Ovary (tissue), 3 donors: ENCODE measurements around the gene RAP2A.

ENCODE experiments used
- EP300 ChIP-seq: sonication (generic); formaldehyde crosslinking; IDR thresholded peaks from one replicate; pipeline ENCODE4 v1.6.1; 2017; ENCODE audit warnings: antibody characterized with exemption
- TF ChIP-seq, protein P1 (sequence below), 3 donors: fragments of 450-650 bp in 2 of 3; fragments of 200-600 bp in 1 of 3; IDR thresholded peaks; one replicate each; pipeline versions ENCODE4 v1.5.1 to v1.8.0; 2016 to 2022; ENCODE audit warnings: antibody characterized with exemption in 3 of 3, mild to moderate bottlenecking in 1 of 3
- donor health status: DM: no; HTN: no; CAD: no.

DNA sequence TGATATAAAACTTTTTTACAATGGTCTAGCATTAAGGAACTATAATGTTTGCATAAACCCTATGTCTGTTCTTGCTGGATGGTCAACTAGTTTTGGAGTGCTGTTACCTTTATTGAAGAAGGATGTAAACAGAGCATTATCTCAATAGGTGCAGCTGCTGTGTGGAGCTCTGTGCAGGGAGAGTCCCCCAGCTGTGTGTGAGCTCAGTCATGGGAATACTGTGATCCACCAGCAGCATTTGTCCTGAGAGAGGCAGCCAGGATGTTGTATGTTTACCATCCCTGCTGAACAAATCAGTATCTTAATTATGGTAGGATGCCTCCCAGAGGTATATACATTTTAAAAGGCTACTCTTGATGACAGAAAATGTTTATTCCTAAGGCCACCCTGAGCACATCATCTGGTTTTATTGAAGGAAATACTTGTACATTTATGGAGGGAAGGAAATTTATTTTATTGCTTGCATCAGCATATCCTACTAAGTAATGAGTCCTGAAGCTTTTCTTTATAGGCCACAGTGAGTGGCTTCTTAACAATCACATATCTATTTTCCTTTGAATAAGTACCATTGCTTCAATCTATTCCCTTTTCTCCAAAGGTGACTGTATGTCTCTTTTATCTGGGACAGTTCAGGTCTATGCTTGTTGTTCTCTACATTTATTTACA is 11.7 kb downstream of the RAP2A start:
- TF ChIP-seq, protein P1, sequence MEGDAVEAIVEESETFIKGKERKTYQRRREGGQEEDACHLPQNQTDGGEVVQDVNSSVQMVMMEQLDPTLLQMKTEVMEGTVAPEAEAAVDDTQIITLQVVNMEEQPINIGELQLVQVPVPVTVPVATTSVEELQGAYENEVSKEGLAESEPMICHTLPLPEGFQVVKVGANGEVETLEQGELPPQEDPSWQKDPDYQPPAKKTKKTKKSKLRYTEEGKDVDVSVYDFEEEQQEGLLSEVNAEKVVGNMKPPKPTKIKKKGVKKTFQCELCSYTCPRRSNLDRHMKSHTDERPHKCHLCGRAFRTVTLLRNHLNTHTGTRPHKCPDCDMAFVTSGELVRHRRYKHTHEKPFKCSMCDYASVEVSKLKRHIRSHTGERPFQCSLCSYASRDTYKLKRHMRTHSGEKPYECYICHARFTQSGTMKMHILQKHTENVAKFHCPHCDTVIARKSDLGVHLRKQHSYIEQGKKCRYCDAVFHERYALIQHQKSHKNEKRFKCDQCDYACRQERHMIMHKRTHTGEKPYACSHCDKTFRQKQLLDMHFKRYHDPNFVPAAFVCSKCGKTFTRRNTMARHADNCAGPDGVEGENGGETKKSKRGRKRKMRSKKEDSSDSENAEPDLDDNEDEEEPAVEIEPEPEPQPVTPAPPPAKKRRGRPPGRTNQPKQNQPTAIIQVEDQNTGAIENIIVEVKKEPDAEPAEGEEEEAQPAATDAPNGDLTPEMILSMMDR (IDR thresholded peaks at IDR 0.05): no peak
- TF ChIP-seq EP300: no peak
